ENCODE results near the gene CAPS2. TPM values are rescaled to one million over a fixed set of nuclear protein-coding genes. Genes with fewer than 3 reads are reported as not detected.

CAPS2 gene
- total and polyA plus RNA-seq, 2 experiments from 2014 or later: 4.3 to 6.0 TPM

DNA sequence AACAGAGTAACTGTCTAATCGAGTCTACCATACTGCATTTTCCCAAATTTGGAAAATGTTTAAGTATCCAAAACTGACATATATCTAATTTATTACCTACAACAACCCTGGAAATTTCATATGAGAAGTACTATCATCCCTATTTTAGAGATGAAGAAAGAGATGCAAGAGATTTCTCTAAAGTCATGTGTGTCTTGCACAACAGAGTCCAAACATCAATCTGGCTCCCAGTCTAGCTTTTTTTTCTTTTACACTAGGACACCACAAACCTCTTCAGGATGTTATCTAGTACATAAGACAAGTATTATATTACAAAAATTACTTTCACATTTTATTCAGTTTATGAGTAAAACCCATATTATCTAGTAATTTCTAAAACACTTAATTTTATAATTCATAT is 39.1 kb downstream of the CAPS2 start:
- TF ChIP-seq, protein P1, sequence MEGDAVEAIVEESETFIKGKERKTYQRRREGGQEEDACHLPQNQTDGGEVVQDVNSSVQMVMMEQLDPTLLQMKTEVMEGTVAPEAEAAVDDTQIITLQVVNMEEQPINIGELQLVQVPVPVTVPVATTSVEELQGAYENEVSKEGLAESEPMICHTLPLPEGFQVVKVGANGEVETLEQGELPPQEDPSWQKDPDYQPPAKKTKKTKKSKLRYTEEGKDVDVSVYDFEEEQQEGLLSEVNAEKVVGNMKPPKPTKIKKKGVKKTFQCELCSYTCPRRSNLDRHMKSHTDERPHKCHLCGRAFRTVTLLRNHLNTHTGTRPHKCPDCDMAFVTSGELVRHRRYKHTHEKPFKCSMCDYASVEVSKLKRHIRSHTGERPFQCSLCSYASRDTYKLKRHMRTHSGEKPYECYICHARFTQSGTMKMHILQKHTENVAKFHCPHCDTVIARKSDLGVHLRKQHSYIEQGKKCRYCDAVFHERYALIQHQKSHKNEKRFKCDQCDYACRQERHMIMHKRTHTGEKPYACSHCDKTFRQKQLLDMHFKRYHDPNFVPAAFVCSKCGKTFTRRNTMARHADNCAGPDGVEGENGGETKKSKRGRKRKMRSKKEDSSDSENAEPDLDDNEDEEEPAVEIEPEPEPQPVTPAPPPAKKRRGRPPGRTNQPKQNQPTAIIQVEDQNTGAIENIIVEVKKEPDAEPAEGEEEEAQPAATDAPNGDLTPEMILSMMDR (IDR thresholded peaks at IDR 0.05; ENCODE audit: low read depth, low read length): no peak
- no peak for DNase-seq (ENCODE audit: low read depth in 1 of 2, low spot score in 1 of 2)
- no peaks in the 10 kb centered on the region for H3K9me3 ChIP-seq (ENCODE audit: low read depth)
- H3K4me1 ChIP-seq (ENCODE audit: low read depth): no peaks in the 10 kb centered on the region
- no peaks in the 10 kb centered on the region for H3K36me3 ChIP-seq
- H3K27me3 ChIP-seq: no peaks in the 10 kb centered on the region
- no peak overlapping the region for H3K4me3 ChIP-seq
- H3K27ac ChIP-seq: no peak overlapping the region

DNA sequence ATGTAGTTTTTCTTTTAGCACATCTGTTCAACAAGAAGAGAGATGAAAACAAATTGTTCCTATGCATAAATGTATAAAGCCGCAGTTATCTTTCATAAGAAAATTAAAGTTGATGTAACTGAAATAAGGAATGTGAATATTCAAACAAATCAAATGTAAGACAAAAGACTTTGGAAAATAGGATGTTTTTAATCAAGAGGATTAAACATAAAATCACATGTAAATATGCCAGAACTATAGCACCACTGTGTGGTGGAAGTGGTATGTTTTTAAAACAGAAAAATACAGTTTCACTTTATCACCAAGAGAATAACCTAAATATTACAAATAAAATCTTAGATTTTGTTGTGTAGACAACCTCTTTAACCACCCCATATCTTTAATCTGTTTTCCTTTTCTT is 40.4 kb downstream of the CAPS2 start:
- peak in 1 of 2 donors; percentile 19 for DNase-seq (ENCODE audit: low read depth in 1 of 2, low spot score in 1 of 2)
- Histone ChIP-seq H3K27me3 (no peaks in the 10 kb centered on the region), H3K27ac (no peak overlapping the region), H3K4me1 (ENCODE audit: low read depth) (no peaks in the 10 kb centered on the region), H3K9me3 (ENCODE audit: low read depth) (no peaks in the 10 kb centered on the region), H3K36me3 (no peaks in the 10 kb centered on the region), H3K4me3 (no peak overlapping the region)
- TF ChIP-seq, protein P1 (IDR thresholded peaks at IDR 0.05; ENCODE audit: low read depth, low read length): peak; percentile 25

DNA sequence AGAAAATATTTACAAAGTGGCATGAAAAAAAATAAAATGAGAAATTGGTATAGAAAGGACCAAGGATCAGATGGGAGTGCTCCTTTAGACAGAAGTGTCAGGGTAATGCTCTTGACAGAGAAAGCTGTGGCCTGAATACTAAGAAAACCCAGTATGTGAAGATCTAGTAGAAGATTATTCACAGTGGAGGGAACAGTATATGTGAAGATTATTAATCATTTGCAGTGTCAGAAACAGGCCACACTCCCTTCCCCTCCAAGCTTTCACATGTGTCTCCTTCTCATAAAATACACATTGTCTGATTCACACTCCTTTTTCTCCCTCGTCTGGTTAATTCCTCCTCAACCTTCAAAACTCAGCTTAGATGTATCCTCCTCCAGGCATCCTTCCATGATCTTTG is 41.3 kb downstream of the CAPS2 start:
- no peaks in the 10 kb centered on the region for H3K27me3 ChIP-seq

DNA sequence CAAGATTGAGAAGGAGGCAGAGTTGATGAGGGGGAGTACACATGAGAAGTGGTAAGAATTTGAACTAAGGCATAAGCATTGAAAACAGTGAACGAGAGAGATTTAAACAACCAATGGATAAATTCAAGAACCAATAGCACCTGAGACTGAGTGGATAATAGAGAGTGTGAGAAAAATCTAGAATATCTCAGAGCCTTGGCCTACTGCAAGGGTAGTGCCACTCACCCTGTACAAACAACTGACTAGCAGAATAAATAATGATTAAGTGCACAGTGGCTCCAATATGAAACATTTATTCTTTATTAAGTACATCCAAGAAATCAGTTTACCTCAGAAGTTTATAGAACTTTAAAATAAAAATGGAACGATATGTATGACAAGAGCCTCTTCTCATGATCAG is 54.4 kb downstream of the CAPS2 start:
- Histone ChIP-seq H3K27me3 (no peaks in the 10 kb centered on the region), H3K9me3 (ENCODE audit: low read depth) (no peaks in the 10 kb centered on the region), H3K36me3 (no peaks in the 10 kb centered on the region), H3K4me3 (no peak overlapping the region), H3K27ac (no peak overlapping the region), H3K4me1 (ENCODE audit: low read depth) (no peaks in the 10 kb centered on the region)
- TF ChIP-seq, protein P1 (IDR thresholded peaks at IDR 0.05; ENCODE audit: low read depth, low read length): no peak
- no peak for DNase-seq (ENCODE audit: low read depth in 1 of 2, low spot score in 1 of 2)

More for the DNA sequence above, 41.3 kb downstream of the CAPS2 start:
- H3K36me3 ChIP-seq: no peaks in the 10 kb centered on the region
- no peak overlapping the region for H3K4me3 ChIP-seq
- DNase-seq (ENCODE audit: low read depth in 1 of 2, low spot score in 1 of 2): no peak
- TF ChIP-seq, protein P1 (IDR thresholded peaks at IDR 0.05; ENCODE audit: low read depth, low read length): no peak
- H3K9me3 ChIP-seq (ENCODE audit: low read depth): no peaks in the 10 kb centered on the region
- no peak overlapping the region for H3K27ac ChIP-seq
- no peaks in the 10 kb centered on the region for H3K4me1 ChIP-seq (ENCODE audit: low read depth)

DNA sequence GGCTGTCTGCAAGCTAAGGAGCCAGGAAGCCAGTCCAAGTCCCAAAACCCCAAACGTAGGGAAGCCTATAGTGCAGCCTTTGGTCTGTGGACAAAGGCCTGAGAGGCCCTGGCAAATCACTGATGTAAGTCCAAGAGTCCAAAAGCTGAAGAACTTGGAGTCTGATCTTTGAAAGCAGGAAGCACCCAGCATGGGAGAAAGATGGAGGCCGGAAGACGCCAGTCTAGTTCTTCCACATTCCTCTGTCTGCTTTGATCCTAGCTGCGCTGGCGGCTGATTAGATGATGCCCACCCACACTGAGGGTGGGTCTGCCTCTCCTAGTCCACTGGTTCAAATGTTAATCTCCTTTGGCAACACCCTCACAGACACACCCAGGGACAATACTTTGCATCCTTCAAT is 58.5 kb downstream of the CAPS2 start:
- Histone ChIP-seq H3K27me3 (no peaks in the 10 kb centered on the region), H3K4me3 (no peak overlapping the region), H3K27ac (no peak overlapping the region), H3K4me1 (ENCODE audit: low read depth) (no peaks in the 10 kb centered on the region), H3K9me3 (ENCODE audit: low read depth) (no peaks in the 10 kb centered on the region), H3K36me3 (no peaks in the 10 kb centered on the region)
- no peak for DNase-seq (ENCODE audit: low read depth in 1 of 2, low spot score in 1 of 2)
- TF ChIP-seq, protein P1 (IDR thresholded peaks at IDR 0.05; ENCODE audit: low read depth, low read length): no peak

DNA sequence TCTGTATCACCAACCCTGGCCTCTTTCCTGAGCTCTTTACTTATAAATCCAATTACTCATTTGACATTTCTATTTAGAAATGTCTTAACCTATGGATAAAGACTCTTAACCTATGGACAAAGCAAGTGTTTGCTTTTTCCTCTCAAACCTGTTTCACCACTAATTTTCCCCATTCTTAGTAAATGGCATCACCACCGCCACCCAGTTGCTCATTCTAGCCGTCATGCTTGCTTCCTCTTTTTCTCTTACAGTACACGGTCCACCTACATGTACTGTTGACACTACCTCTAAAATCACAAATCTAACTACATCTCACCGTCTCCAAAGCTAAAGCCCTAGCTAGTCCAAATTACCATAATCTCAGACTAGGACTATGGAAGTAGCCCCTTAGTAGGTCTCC is 60.0 kb downstream of the CAPS2 start:
- Histone ChIP-seq H3K4me3 (no peak overlapping the region), H3K27me3 (no peaks in the 10 kb centered on the region), H3K36me3 (no peaks in the 10 kb centered on the region), H3K9me3 (ENCODE audit: low read depth) (no peaks in the 10 kb centered on the region), H3K4me1 (ENCODE audit: low read depth) (no peaks in the 10 kb centered on the region), H3K27ac (no peak overlapping the region)
- DNase-seq (ENCODE audit: low read depth in 1 of 2, low spot score in 1 of 2): no peak
- TF ChIP-seq, protein P1 (IDR thresholded peaks at IDR 0.05; ENCODE audit: low read depth, low read length): no peak
